Measurements from ENCODE around the gene PIP5K1B. TPM values are rescaled to one million over a fixed set of nuclear protein-coding genes. Genes with fewer than 3 reads are reported as not detected.
A peak's percentile ranks its signal among the peaks of the same experiment; 100 is the strongest.

The PIP5K1B gene
- total RNA-seq, 2 experiments from 2014 or later, result 3.8 to 10.7 TPM

- Histone ChIP-seq H3K4me2 (ENCODE audit: low read length) (no peak overlapping the region), H3K27ac (ENCODE audit: low read depth, low read length, poor library complexity, severe bottlenecking) (no peak overlapping the region), H3K4me1 (ENCODE audit: insufficient read depth, low read length, poor library complexity, severe bottlenecking) (no peaks in the 10 kb centered on the region), H3K9me2 (ENCODE audit: insufficient read depth, low read length) (no peaks in the 10 kb centered on the region), H4K20me1 (ENCODE audit: insufficient read depth, low read length) (no peaks in the 10 kb centered on the region), H3K9me3 (ENCODE audit: low read length) (0 out of 2 replicates have a peak, but pooled peaks cover 7% of the 10 kb centered on the region), H2AFZ (ENCODE audit: low read length) (peak overlapping the region; percentile 0; the same call in 1 of the 2 replicates), H3K4me3 (ENCODE audit: low read depth, low read length, poor library complexity, severe bottlenecking) (no peak overlapping the region), H3K79me2 (ENCODE audit: insufficient read depth, low read depth, low read length) (no peaks in the 10 kb centered on the region), H3K36me3 (ENCODE audit: insufficient read depth, low read length) (no peaks in the 10 kb centered on the region; the same call in 1 of the 2 replicates)
- no peak for DNase-seq (ENCODE audit: low spot score)
- BruUV-seq (replicated peaks), result no TSS peak
- POLR2A ChIA-PET, result no interaction called here
- no peak for TF ChIP-seq EZH2phosphoT487 (IDR thresholded peaks at IDR 0.05; ENCODE audit: borderline replicate concordance, low read depth, low read length)
- no peak for TF ChIP-seq CTCF (conservative IDR thresholded peaks at IDR 0.05; ENCODE audit: low read length)
- intact Hi-C loops (cut with micrococcal nuclease; ENCODE audit: unreplicated experiment), result no loop called here
- CTCF ChIA-PET (ENCODE audit: unreplicated experiment), result no interaction called here
Measured at GRCh38 chr9:68692519-68692918, 12.5 kb upstream of the PIP5K1B start.

GRCh38 chr9:68694125-68694524, 10.9 kb upstream of the PIP5K1B start:
- TF ChIP-seq EZH2phosphoT487 (IDR thresholded peaks at IDR 0.05; ENCODE audit: borderline replicate concordance, low read depth, low read length) (no peak), CTCF (conservative IDR thresholded peaks at IDR 0.05; ENCODE audit: low read length) (no peak)
- no peaks in the 10 kb centered on the region; the same call in 1 of the 2 replicates for H3K36me3 ChIP-seq (ENCODE audit: insufficient read depth, low read length)
- no peak for DNase-seq (ENCODE audit: low spot score)
- H3K9me3 ChIP-seq (ENCODE audit: low read length), result 0 out of 2 replicates have a peak, but pooled peaks cover 7% of the 10 kb centered on the region
- no peaks in the 10 kb centered on the region for H3K4me1 ChIP-seq (ENCODE audit: insufficient read depth, low read length, poor library complexity, severe bottlenecking)
- intact Hi-C loops (cut with micrococcal nuclease; ENCODE audit: unreplicated experiment), result no loop called here
- no peak overlapping the region for H3K4me3 ChIP-seq (ENCODE audit: low read depth, low read length, poor library complexity, severe bottlenecking)
- H3K79me2 ChIP-seq (ENCODE audit: insufficient read depth, low read depth, low read length), result no peaks in the 10 kb centered on the region
- H3K9me2 ChIP-seq (ENCODE audit: insufficient read depth, low read length), result no peaks in the 10 kb centered on the region
- no peak overlapping the region for H2AFZ ChIP-seq (ENCODE audit: low read length)
- no peak overlapping the region for H3K4me2 ChIP-seq (ENCODE audit: low read length)
- no peak overlapping the region for H3K27ac ChIP-seq (ENCODE audit: low read depth, low read length, poor library complexity, severe bottlenecking)
- H4K20me1 ChIP-seq (ENCODE audit: insufficient read depth, low read length), result no peaks in the 10 kb centered on the region
- ChIA-PET POLR2A (interaction anchor here (1.7 kb wide), 1 partner anchor 11 kb away, joined by 5 read pairs; no protein-coding TSS in a partner anchor), CTCF (ENCODE audit: unreplicated experiment) (no interaction called here)
- no TSS peak for BruUV-seq (replicated peaks)

DNA sequence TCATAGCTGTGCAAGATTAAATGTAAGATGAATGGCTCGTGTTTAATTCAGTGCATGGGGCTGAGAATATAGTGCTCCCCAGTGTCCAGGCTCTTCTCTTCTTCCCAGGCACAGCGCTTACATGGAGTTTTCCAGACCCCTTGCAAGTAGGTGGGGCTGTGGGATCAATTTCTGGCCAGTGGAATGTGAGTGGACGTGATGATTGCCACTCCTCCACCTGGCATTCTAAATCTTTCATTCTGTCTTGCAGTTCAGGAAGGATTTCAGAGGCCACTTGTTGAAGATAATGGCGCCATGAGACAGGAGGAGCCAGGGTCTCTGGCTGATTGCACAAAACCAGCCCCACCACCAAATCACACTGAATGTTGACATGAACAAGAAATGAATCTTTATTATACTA, 7.2 kb upstream of the PIP5K1B start:
- no peak overlapping the region for H3K4me2 ChIP-seq (ENCODE audit: low read length)
- CTCF ChIA-PET (ENCODE audit: unreplicated experiment), result no interaction called here

More for the DNA sequence above, 7.2 kb upstream of the PIP5K1B start:
- H3K36me3 ChIP-seq (ENCODE audit: insufficient read depth, low read length), result no peaks in the 10 kb centered on the region; the same call in 1 of the 2 replicates
- no peak overlapping the region for H3K27ac ChIP-seq (ENCODE audit: low read depth, low read length, poor library complexity, severe bottlenecking)
- H3K9me2 ChIP-seq (ENCODE audit: insufficient read depth, low read length), result no peaks in the 10 kb centered on the region
- no peaks in the 10 kb centered on the region for H3K79me2 ChIP-seq (ENCODE audit: insufficient read depth, low read depth, low read length)
- no peak overlapping the region for H2AFZ ChIP-seq (ENCODE audit: low read length)
- BruUV-seq (replicated peaks), result no TSS peak
- 0 out of 2 replicates have a peak, but pooled peaks cover 7% of the 10 kb centered on the region for H3K9me3 ChIP-seq (ENCODE audit: low read length)
- POLR2A ChIA-PET, result interaction anchor here (0.5 to 1.6 kb wide), 2 partner anchors 15 to 117 kb away, joined by 4 read pairs; no protein-coding TSS in a partner anchor
- no peaks in the 10 kb centered on the region for H4K20me1 ChIP-seq (ENCODE audit: insufficient read depth, low read length)
- intact Hi-C loops (cut with micrococcal nuclease; ENCODE audit: unreplicated experiment), result no loop called here
- no peak overlapping the region for H3K4me3 ChIP-seq (ENCODE audit: low read depth, low read length, poor library complexity, severe bottlenecking)
- no peaks in the 10 kb centered on the region for H3K4me1 ChIP-seq (ENCODE audit: insufficient read depth, low read length, poor library complexity, severe bottlenecking)
- no peak for TF ChIP-seq EZH2phosphoT487 (IDR thresholded peaks at IDR 0.05; ENCODE audit: borderline replicate concordance, low read depth, low read length)
- TF ChIP-seq CTCF (conservative IDR thresholded peaks at IDR 0.05; ENCODE audit: low read length), result no peak
- no peak for DNase-seq (ENCODE audit: low spot score)

Measured in OCI-LY7 (cell line).